H1 (cell line): ENCODE data around the gene LRRC27. TPM values are rescaled to one million over a fixed set of nuclear protein-coding genes. Genes with fewer than 3 reads are reported as not detected.

Experiments
- BACH1 ChIP-seq: IDR thresholded peaks from 2 replicates; pipeline ENCODE4 v1.6.1; 2012; ENCODE audit warnings: low read length, improper control_type of control experiment
- CTBP2 ChIP-seq: IDR thresholded peaks from 2 replicates; pipeline ENCODE4 v1.7.0; 2011; ENCODE audit warnings: borderline replicate concordance, mild to moderate bottlenecking, moderate library complexity, mixed read lengths, low read length; ENCODE audit not compliant: insufficient read depth, insufficient read length
- EP300 ChIP-seq, 2 experiments: IDR thresholded peaks; 1 replicate in 1 of 2; 2 replicates in 1 of 2; pipeline ENCODE4 v1.6.1; 2011 to 2012; ENCODE audit warnings: low read depth in 2 of 2, low read length in 2 of 2, mild to moderate bottlenecking in 2 of 2, borderline replicate concordance in 1 of 2, inconsistent platforms in 1 of 2, moderate library complexity in 1 of 2
- GABPA ChIP-seq: IDR thresholded peaks from 2 replicates; pipeline ENCODE4 v1.6.1; 2011; ENCODE audit warnings: mild to moderate bottlenecking, low read length, moderate library complexity, borderline replicate concordance; ENCODE audit not compliant: insufficient read depth
- SIN3A ChIP-seq, 2 experiments: IDR thresholded peaks in 1 of 2; conservative IDR thresholded peaks in 1 of 2; 2 replicates each; pipeline ENCODE4 v1.6.1; 2011 to 2012; ENCODE audit warnings: low read length in 2 of 2, improper control_type of control experiment in 1 of 2, low read depth in 1 of 2, mild to moderate bottlenecking in 1 of 2
- TAF7 ChIP-seq: optimal IDR thresholded peaks from 2 replicates; pipeline ENCODE3; 2011; ENCODE audit warnings: low read depth, mild to moderate bottlenecking, inconsistent platforms, low read length, moderate library complexity, borderline replicate concordance
- TBP ChIP-seq: IDR thresholded peaks from 2 replicates; pipeline ENCODE4 v1.6.1; 2011; ENCODE audit warnings: low read depth, low read length, improper control_type of control experiment
- ZNF274 ChIP-seq: IDR thresholded peaks from 2 replicates; pipeline ENCODE4 v1.7.0; 2012; ENCODE audit warnings: low read length, borderline replicate concordance; ENCODE audit errors: extremely low read depth
- polyA plus RNA-seq, 7 experiments: library from polyadenylated mRNA; depleted of rRNA in 3 of 7; stranded (reverse) in 5 of 7; unstranded in 2 of 7; fragments of >200 nt in 5 of 7; fragments of 200-250 nt in 2 of 7; gene quantifications; 1 replicate in 5 of 7; 2 replicates in 1 of 7; 4 replicates in 1 of 7; pipeline versions ENCODE4 v1.2.1 to v1.2.3, GENCODE V29; 2011 to 2013; ENCODE audit warnings: missing spikeins in 2 of 7, mixed read lengths in 2 of 7
- total RNA-seq: library from RNA; stranded (reverse); fragmentation: NEBNext Ultra II Directional; extraction: Animal tissue kit (Norgen Biotek cat#: 25700); gene quantifications from 2 replicates; pipeline ENCODE4 v1.2.1, GENCODE V29; 2021

Gene LRRC27
- total and polyA plus RNA-seq, 2 of the 8 experiments (the other 6 are each of a cell fraction or from before 2014, with no cell fraction given): 1.2 to 3.8 TPM

DNA sequence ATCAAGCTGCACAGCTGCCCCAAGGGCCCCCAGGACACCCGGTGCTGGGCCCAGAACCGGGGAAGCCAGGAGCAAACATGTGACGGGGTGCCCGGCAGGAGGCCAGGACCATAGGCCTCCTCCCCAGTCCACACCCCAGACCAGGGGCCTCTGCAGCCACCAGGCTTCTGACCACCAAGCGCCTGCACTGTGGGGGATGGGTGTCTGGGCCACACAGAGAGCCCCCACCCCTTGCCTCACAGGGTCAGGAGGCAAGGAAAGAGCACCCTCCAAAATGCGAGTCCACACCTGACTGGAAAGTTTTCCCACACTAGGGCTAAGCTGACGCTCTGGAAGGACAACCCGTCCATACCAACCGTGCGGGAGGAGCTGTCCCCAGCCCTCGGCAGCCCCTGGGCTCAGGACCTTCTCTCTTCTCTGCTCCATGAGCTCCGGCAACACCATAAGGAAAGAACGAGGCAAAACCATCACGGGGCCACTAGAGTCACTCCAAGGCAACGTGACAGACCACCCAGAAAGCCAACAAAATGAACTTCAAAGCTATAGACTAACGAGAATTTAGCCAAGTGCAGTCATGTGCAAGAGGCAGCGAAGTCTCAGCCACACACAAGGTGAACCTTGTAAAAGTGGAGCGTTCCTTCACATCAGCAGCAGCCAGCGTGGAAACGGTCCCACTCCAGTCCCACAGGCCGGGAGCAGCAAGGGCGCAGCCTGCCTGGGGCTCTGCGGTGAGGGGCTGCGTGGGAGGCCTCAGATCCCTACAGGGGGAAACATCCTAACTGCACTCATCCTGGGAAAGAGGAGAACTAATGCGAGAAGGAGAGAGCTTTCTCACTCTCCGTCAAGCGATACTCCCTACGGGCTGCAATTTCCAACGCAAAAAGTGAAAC, 29.3 kb upstream of the LRRC27 start (continued):
- TF ChIP-seq CTBP2 (no peak), ZNF274 (no peak), SIN3A (conservative IDR thresholded peaks at IDR 0.05 in 1 of 2, IDR thresholded peaks at IDR 0.05 in 1 of 2; ENCODE audit: low read depth in 1 of 2, low read length in 2 of 2) (no peak), TBP (no peak), BACH1 (no peak), TAF7 (no peak), EP300 (IDR thresholded peaks at IDR 0.05; ENCODE audit: borderline replicate concordance in 1 of 2, low read depth in 2 of 2, low read length in 2 of 2) (no peak), GABPA (no peak)
- TF ChIP-seq, all 59 proteins: peak for 0
